Breast epithelium (tissue), 3 donors: ENCODE data around the gene FXYD1.

Source experiments
- CTCF ChIP-seq, 3 donors: fragments of 450-650 bp; IDR thresholded peaks; one replicate each; pipeline ENCODE4 v1.5.1; 2016 to 2017; ENCODE audit warnings: antibody characterized with exemption in 3 of 3, mild to moderate bottlenecking in 3 of 3, moderate library complexity in 3 of 3
- POLR2A ChIP-seq: fragments of 450-650 bp; IDR thresholded peaks from one replicate; pipeline ENCODE4 v1.6.1; 2016; ENCODE audit warnings: antibody characterized with exemption, mild to moderate bottlenecking, moderate library complexity
- POLR2AphosphoS5 ChIP-seq, 3 donors: sonication (generic); formaldehyde crosslinking; IDR thresholded peaks; one replicate each; pipeline ENCODE4 v1.6.1; 2017; ENCODE audit warnings: antibody characterized with exemption in 3 of 3

- TF ChIP-seq CTCF (IDR thresholded peaks at IDR 0.05) (peak; percentile 54 to 77 (median 64)), POLR2A (no peak), POLR2AphosphoS5 (IDR thresholded peaks at IDR 0.05) (no peak)
Measured at GRCh38 chr19:35090506-35091214, 48.0 kb upstream of the FXYD1 start.
